GM08714 (cell line): ENCODE results near the gene ALOX12B.

ENCODE experiments used
- H3K4me3 ChIP-seq: fragments of 200-500 bp; sonication (Bioruptor generic); 2 replicates; pipeline ENCODE4 v1.5.1; 2014; ENCODE audit warnings: mild to moderate bottlenecking, low read length, inconsistent platforms
- ZNF274 ChIP-seq: IDR thresholded peaks from 2 replicates; pipeline ENCODE4 v1.6.1; 2012; ENCODE audit warnings: mild to moderate bottlenecking, low read depth, low read length

The ALOX12B gene

GRCh38 chr17:8087075-8087951 lies at the start of gene ALOX12B:
TSS of gene ALOX12B (minus strand) at chr17:8087716. CDS start at chr17:8087442, 274 bp downstream.
- H3K4me3 ChIP-seq, result no peak within 1 kb of the TSS
- TF ChIP-seq ZNF274, result no peak

DNA sequence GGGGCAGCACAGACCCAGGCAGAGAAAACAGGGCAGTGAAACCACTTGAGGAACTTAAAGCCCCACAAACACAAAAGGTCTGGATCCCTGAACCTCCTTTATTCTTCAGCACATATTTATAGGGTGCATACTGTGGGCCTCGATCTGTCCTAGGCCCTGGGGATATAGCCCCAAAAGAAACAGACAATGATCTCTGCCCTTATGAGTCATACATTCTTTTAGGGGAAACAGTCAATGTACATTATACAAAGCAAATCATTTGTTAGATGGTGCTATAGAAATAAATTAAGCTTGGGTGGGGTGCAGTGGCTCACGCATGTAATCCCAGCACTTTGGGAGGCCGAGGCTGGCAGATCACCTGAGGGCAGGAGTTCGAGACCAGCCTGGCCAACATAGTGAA lies 46.4 kb upstream of the ALOX12B start:
- TF ChIP-seq ZNF274, result no peak
- no peak overlapping the region for H3K4me3 ChIP-seq

- no peak overlapping the region for H3K4me3 ChIP-seq
- no peak for TF ChIP-seq ZNF274
Measured at GRCh38 chr17:8133399-8133798, 45.9 kb upstream of the ALOX12B start.

- H3K4me3 ChIP-seq, result no peak overlapping the region
- no peak for TF ChIP-seq ZNF274
Measured at GRCh38 chr17:8131844-8132441, 44.4 kb upstream of the ALOX12B start.

GRCh38 chr17:8128125-8128784 lies 40.7 kb upstream of the ALOX12B start:
- no peak for TF ChIP-seq ZNF274

GRCh38 chr17:8126491-8127066 lies 39.1 kb upstream of the ALOX12B start:
- TF ChIP-seq ZNF274, result no peak
- peak overlapping the region; percentile 95 for H3K4me3 ChIP-seq

More at GRCh38 chr17:8128125-8128784, 40.7 kb upstream of the ALOX12B start:
- no peak overlapping the region for H3K4me3 ChIP-seq

- no peak for TF ChIP-seq ZNF274
- H3K4me3 ChIP-seq, result peak overlapping the region; percentile 95
Measured at GRCh38 chr17:8125947-8126490, 38.5 kb upstream of the ALOX12B start.

DNA sequence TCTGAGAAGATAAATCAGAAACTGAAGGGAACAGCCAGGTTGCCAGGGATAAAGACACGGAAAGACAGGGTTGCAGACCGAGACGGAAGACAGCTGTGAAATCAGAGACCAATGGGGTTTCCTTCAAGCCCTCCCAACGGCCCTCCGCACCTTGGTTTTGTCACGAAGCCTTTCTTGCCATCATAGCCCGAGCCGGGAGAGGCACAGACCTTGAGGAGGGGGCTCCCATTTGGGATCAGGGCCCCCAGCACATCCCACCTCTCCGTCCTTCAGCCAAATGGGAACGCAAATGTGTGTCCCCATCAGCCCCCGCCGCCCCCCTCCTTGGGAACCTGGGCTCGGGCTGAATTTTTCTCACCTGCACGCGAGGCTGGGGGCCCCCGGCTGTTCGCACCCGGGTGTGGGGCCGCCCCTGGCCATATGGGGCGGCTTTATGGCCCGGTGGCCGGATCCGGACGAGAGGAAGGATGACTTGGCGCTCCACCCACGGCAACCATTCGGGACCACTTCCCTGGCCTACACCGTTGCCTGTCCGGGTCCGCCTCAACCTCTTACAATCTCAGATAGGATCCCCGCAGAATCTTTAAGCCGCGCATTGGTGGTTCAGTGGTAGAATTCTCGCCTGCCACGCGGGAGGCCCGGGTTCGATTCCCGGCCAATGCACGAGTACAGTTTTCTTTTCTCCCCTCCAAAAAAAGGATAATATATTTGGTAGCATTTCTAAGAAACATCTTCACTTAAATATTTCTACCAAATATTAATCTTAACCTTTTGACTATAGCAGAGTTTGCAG lies 37.8 kb upstream of the ALOX12B start:
- peak overlapping the region; percentile 95 for H3K4me3 ChIP-seq
- no peak for TF ChIP-seq ZNF274

GRCh38 chr17:8124350-8125153 lies 37.0 kb upstream of the ALOX12B start:
- H3K4me3 ChIP-seq, result peak overlapping the region; percentile 84; the same call in 1 of the 2 replicates
- TF ChIP-seq ZNF274, result no peak

DNA sequence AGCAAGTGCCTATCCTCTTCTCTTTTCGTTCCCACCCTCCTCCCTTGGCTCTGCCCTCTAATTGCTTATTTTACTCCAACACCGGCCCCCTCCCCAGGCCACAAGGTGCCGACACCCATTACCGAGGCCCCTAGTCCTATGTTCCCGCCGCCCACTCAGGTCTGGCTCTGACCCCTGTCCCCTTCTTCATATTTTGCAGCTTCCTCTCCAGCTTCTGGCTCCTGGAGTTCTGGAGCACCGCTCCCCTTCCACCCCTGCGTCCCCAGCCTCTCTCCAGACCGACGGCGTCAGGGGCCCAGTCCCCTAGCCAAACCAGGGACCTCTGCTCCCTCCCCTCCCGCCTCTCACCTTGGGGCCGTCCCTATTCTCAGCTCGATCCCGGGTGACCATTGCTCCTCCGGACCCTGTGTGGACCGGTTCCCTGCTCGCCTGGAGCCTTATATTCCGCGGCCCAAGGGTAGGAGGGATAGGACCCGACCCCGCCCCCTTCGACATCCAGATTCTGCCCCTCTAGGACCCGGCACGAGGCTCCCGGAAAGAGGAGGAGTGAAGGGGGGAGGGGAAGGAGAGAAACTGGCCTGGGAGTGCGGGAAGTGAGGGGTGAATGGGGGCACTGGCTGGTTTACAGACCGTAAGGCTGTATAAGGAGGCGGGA lies 36.3 kb upstream of the ALOX12B start, which contains the start of gene HES7:
TSS of gene HES7 (minus strand) at position 412 of the 655 bp plus-strand sequence. CDS start at position 390, 22 bp downstream.
- no peak for TF ChIP-seq ZNF274
- peak within 1 kb of the TSS; percentile 84; the same call in 1 of the 2 replicates for H3K4me3 ChIP-seq

GRCh38 chr17:8122924-8123694 lies 35.6 kb upstream of the ALOX12B start:
- no peak for TF ChIP-seq ZNF274
- H3K4me3 ChIP-seq, result peak overlapping the region; percentile 84
